NT2/D1 (cell line): ENCODE data around the gene SCYL1.

ENCODE experiments used
- SUZ12 ChIP-seq: IDR thresholded peaks from 2 replicates; pipeline ENCODE4 v1.6.1; 2011; ENCODE audit not compliant: insufficient read length, insufficient read depth; ENCODE audit errors: extremely low read depth
- YY1 ChIP-seq: IDR thresholded peaks from 2 replicates; pipeline ENCODE4 v1.6.1; 2011; ENCODE audit not compliant: insufficient read length, insufficient read depth

DNA sequence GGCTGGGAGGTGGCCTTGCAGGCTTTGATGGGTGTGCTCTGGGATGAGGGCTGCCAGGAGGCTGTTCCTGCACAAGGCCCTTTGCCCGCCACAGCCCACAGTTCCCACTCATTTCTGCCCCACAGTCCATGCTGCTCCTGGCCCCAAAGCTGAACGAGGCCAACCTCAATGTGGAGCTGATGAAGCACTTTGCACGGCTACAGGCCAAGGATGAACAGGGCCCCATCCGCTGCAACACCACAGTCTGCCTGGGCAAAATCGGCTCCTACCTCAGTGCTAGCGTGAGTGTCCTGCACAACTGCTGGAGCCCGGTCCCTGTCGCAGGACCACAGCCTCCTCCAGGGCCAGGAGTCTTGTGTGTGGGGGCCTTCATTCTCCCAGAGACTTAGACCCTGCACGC, 10.2 kb downstream of the SCYL1 start:
- TF ChIP-seq YY1 (no peak), SUZ12 (no peak)
